HUES48 (cell line): ENCODE data around the gene PHF20.
"Not testable (repeated sequence)": the region's sequence is repeated elsewhere in the genome, so short reads cannot be mapped to it uniquely, and the experiment has no call there.

Experiments
- H3K27ac ChIP-seq: one replicate; pipeline ENCODE4 v1.7.0; 2013; ENCODE audit warnings: low read depth, low read length, inconsistent platforms
- H3K27me3 ChIP-seq: 2 replicates; pipeline ENCODE4 v1.6.1; 2013; ENCODE audit warnings: mild to moderate bottlenecking, low read length; ENCODE audit not compliant: control insufficient read depth, insufficient read depth
- H3K36me3 ChIP-seq: 2 replicates; pipeline ENCODE4 v1.6.1; 2013; ENCODE audit warnings: low read length; ENCODE audit not compliant: control insufficient read depth, insufficient read depth
- H3K4me1 ChIP-seq: 2 replicates; pipeline ENCODE4 v1.6.1; 2013; ENCODE audit warnings: mild to moderate bottlenecking, low read length; ENCODE audit not compliant: control insufficient read depth, insufficient read depth
- H3K4me3 ChIP-seq: 2 replicates; pipeline ENCODE4 v1.5.1; 2013; ENCODE audit warnings: mild to moderate bottlenecking, low read depth, low read length
- H3K9ac ChIP-seq: 2 replicates; pipeline ENCODE4 v1.6.1; 2013; ENCODE audit warnings: mild to moderate bottlenecking, low read depth, low read length, moderate library complexity
- H3K9me3 ChIP-seq: 2 replicates; pipeline ENCODE4 v1.6.1; 2013; ENCODE audit warnings: low read length; ENCODE audit not compliant: control insufficient read depth, insufficient read depth

The PHF20 gene

GRCh38 chr20:35888657-35889056 is 116.8 kb downstream of the PHF20 start:
- Histone ChIP-seq H3K27ac (no peak overlapping the region), H3K4me1 (no peaks in the 10 kb centered on the region), H3K36me3 (peaks cover 6% of the 10 kb centered on the region), H3K27me3 (no peaks in the 10 kb centered on the region), H3K4me3 (no peak overlapping the region), H3K9ac (no peak overlapping the region), H3K9me3 (no peaks in the 10 kb centered on the region)

GRCh38 chr20:35891375-35891774 is 119.6 kb downstream of the PHF20 start:
- no peaks in the 10 kb centered on the region for H3K4me1 ChIP-seq
- no peaks in the 10 kb centered on the region for H3K9me3 ChIP-seq
- no peak overlapping the region for H3K4me3 ChIP-seq
- H3K36me3 ChIP-seq: peaks cover 19% of the 10 kb centered on the region
- no peak overlapping the region for H3K27ac ChIP-seq
- H3K9ac ChIP-seq: no peak overlapping the region
- no peaks in the 10 kb centered on the region for H3K27me3 ChIP-seq

- Histone ChIP-seq H3K27me3 (no peaks in the 10 kb centered on the region), H3K27ac (no peak overlapping the region), H3K36me3 (peaks cover 14% of the 10 kb centered on the region), H3K9ac (no peak overlapping the region), H3K4me3 (no peak overlapping the region), H3K9me3 (no peaks in the 10 kb centered on the region), H3K4me1 (no peaks in the 10 kb centered on the region)
Observed at GRCh38 chr20:35892871-35893270, 121.1 kb downstream of the PHF20 start.

GRCh38 chr20:35893942-35894341 is 122.1 kb downstream of the PHF20 start:
- H3K9me3 ChIP-seq: no peaks in the 10 kb centered on the region
- H3K36me3 ChIP-seq: peaks cover 14% of the 10 kb centered on the region

GRCh38 chr20:35895516-35895915 is 123.7 kb downstream of the PHF20 start:
- H3K9ac ChIP-seq, H3K4me1 ChIP-seq, H3K27me3 ChIP-seq, H3K27ac ChIP-seq, H3K4me3 ChIP-seq, H3K9me3 ChIP-seq: not testable (repeated sequence)
- peaks cover 20% of the 10 kb centered on the region for H3K36me3 ChIP-seq

More at GRCh38 chr20:35893942-35894341, 122.1 kb downstream of the PHF20 start:
- Histone ChIP-seq H3K9ac (no peak overlapping the region), H3K27ac (no peak overlapping the region), H3K27me3 (no peaks in the 10 kb centered on the region), H3K4me3 (no peak overlapping the region), H3K4me1 (no peaks in the 10 kb centered on the region)

- Histone ChIP-seq H3K4me1 (no peaks in the 10 kb centered on the region), H3K36me3 (peaks cover 18% of the 10 kb centered on the region), H3K9me3 (no peaks in the 10 kb centered on the region), H3K27me3 (no peaks in the 10 kb centered on the region), H3K27ac (no peak overlapping the region), H3K9ac (no peak overlapping the region), H3K4me3 (no peak overlapping the region)
Observed at GRCh38 chr20:35899064-35899463, 127.2 kb downstream of the PHF20 start.

GRCh38 chr20:35901230-35901629 is 129.4 kb downstream of the PHF20 start:
- peaks cover 15% of the 10 kb centered on the region for H3K36me3 ChIP-seq

GRCh38 chr20:35901678-35902544 is 130.1 kb downstream of the PHF20 start:
- H3K27ac ChIP-seq: no peak overlapping the region
- no peaks in the 10 kb centered on the region for H3K9me3 ChIP-seq
- no peaks in the 10 kb centered on the region for H3K27me3 ChIP-seq
- peaks cover 17% of the 10 kb centered on the region for H3K36me3 ChIP-seq
- no peak overlapping the region for H3K4me3 ChIP-seq
- peaks cover 2% of the 10 kb centered on the region; the same call in 1 of the 2 replicates for H3K4me1 ChIP-seq
- no peak overlapping the region for H3K9ac ChIP-seq

More at GRCh38 chr20:35901230-35901629, 129.4 kb downstream of the PHF20 start:
- not testable (repeated sequence) for H3K9ac ChIP-seq, H3K27me3 ChIP-seq, H3K4me3 ChIP-seq, H3K27ac ChIP-seq, H3K4me1 ChIP-seq, H3K9me3 ChIP-seq

GRCh38 chr20:35902545-35902941 is 130.7 kb downstream of the PHF20 start:
- no peaks in the 10 kb centered on the region for H3K9me3 ChIP-seq
- H3K27ac ChIP-seq: no peak overlapping the region
- H3K36me3 ChIP-seq: peaks cover 22% of the 10 kb centered on the region
- H3K4me1 ChIP-seq: peaks cover 7% of the 10 kb centered on the region; the same call in 1 of the 2 replicates
- H3K4me3 ChIP-seq: no peak overlapping the region
- no peak overlapping the region for H3K9ac ChIP-seq
- H3K27me3 ChIP-seq: no peaks in the 10 kb centered on the region

- Histone ChIP-seq H3K27ac (no peak overlapping the region), H3K9me3 (no peaks in the 10 kb centered on the region), H3K9ac (no peak overlapping the region), H3K4me3 (no peak overlapping the region), H3K36me3 (peaks cover 22% of the 10 kb centered on the region), H3K27me3 (no peaks in the 10 kb centered on the region), H3K4me1 (peaks cover 9% of the 10 kb centered on the region)
Observed at GRCh38 chr20:35903843-35904242, 132.0 kb downstream of the PHF20 start.

GRCh38 chr20:35904982-35905663 is 133.3 kb downstream of the PHF20 start:
- Histone ChIP-seq H3K4me3 (no peak overlapping the region), H3K27me3 (no peaks in the 10 kb centered on the region), H3K4me1 (peaks cover 9% of the 10 kb centered on the region), H3K9ac (no peak overlapping the region), H3K27ac (no peak overlapping the region), H3K9me3 (no peaks in the 10 kb centered on the region), H3K36me3 (peaks cover 16% of the 10 kb centered on the region)
